Endothelial cell of umbilical vein (primary cell): Measurements from ENCODE around the gene AAMDC.

Experiments used
- EZH2 ChIP-seq: IDR thresholded peaks from 2 replicates; pipeline ENCODE4 v1.6.1; 2012; ENCODE audit warnings: borderline replicate concordance, low read depth, mild to moderate bottlenecking, moderate library complexity, low read length, inconsistent platforms; ENCODE audit not compliant: severe bottlenecking
- FOS ChIP-seq: IDR thresholded peaks from 2 replicates; pipeline ENCODE4 v1.6.1; 2011; ENCODE audit warnings: mild to moderate bottlenecking, low read length, moderate library complexity, borderline replicate concordance; ENCODE audit not compliant: insufficient read depth
- POLR2A ChIP-seq: IDR thresholded peaks from 2 replicates; pipeline ENCODE4 v1.6.1; 2012; ENCODE audit warnings: low read depth, mild to moderate bottlenecking, control low read depth, low read length
- POLR2AphosphoS5 ChIP-seq: IDR thresholded peaks from 2 replicates; pipeline ENCODE4 v1.6.1; 2012; ENCODE audit warnings: low read depth, mild to moderate bottlenecking, control low read depth, low read length, moderate library complexity; ENCODE audit not compliant: insufficient read depth
- TF ChIP-seq, protein P1 (sequence below), 2 donors: IDR thresholded peaks; 1 replicate in 1 of 2; 2 replicates in 1 of 2; pipeline ENCODE4 v1.5.1; 2011; ENCODE audit warnings: low read length in 2 of 2, mild to moderate bottlenecking in 2 of 2, moderate library complexity in 2 of 2, control low read depth in 1 of 2, inconsistent platforms in 1 of 2, low read depth in 1 of 2; ENCODE audit not compliant: insufficient read depth in 1 of 2; ENCODE audit errors: extremely low read depth in 1 of 2
- TF ChIP-seq, protein P2 (sequence below): IDR thresholded peaks from 2 replicates; pipeline ENCODE4 v1.6.1; 2011; ENCODE audit not compliant: insufficient read depth, insufficient read length

DNA sequence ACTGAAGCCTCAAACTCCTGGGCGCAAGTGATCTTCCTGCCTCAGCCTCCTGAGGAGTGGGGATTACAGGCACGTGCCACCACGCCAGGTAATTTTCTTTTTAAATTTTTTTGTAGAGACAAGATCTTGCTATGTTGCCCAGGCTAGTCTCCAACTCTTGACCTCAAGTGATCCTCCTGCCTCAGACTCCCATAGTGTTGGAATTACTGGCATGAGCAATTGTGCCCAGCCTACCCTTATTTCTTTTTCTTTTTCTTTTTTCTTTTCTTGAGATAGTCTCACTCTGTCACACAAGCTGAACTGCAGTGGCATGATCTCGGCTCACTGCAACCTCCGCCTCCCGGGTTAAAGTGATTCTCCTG is 63.9 kb downstream of the AAMDC start:
- TF ChIP-seq, protein P1, sequence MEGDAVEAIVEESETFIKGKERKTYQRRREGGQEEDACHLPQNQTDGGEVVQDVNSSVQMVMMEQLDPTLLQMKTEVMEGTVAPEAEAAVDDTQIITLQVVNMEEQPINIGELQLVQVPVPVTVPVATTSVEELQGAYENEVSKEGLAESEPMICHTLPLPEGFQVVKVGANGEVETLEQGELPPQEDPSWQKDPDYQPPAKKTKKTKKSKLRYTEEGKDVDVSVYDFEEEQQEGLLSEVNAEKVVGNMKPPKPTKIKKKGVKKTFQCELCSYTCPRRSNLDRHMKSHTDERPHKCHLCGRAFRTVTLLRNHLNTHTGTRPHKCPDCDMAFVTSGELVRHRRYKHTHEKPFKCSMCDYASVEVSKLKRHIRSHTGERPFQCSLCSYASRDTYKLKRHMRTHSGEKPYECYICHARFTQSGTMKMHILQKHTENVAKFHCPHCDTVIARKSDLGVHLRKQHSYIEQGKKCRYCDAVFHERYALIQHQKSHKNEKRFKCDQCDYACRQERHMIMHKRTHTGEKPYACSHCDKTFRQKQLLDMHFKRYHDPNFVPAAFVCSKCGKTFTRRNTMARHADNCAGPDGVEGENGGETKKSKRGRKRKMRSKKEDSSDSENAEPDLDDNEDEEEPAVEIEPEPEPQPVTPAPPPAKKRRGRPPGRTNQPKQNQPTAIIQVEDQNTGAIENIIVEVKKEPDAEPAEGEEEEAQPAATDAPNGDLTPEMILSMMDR (IDR thresholded peaks at IDR 0.05; ENCODE audit: extremely low read depth in 1 of 2, insufficient read depth in 1 of 2, low read depth in 1 of 2, low read length in 2 of 2): no peak
- TF ChIP-seq POLR2A (no peak), POLR2AphosphoS5 (no peak), EZH2 (no peak), FOS (no peak)
- TF ChIP-seq, protein P2, sequence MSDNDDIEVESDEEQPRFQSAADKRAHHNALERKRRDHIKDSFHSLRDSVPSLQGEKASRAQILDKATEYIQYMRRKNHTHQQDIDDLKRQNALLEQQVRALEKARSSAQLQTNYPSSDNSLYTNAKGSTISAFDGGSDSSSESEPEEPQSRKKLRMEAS: no peak
